ENCODE measurements around the gene IZUMO1. TPM values are rescaled to one million over a fixed set of nuclear protein-coding genes. Genes with fewer than 3 reads are reported as not detected.
"Not testable (repeated sequence)": the region's sequence is repeated elsewhere in the genome, so short reads cannot be mapped to it uniquely, and the experiment has no call there.

The IZUMO1 gene
- 0.17 and 0.28 TPM in 2 replicates for total RNA-seq

- DNase-seq = peak; percentile 93
Measured at GRCh38 chr19:48746738-48747575, at the start of gene IZUMO1. IZUMO1 (minus strand) TSS chr19:48746909; CDS start chr19:48745859, 1,050 bp downstream.

GRCh38 chr19:48795685-48796070 is 49.0 kb upstream of the IZUMO1 start:
- no peak for DNase-seq

GRCh38 chr19:48795055-48795684 is 48.5 kb upstream of the IZUMO1 start:
- peak; percentile 96 for DNase-seq

GRCh38 chr19:48794291-48794690 is 47.6 kb upstream of the IZUMO1 start:
- no peak for DNase-seq

- no peak for DNase-seq
Measured at GRCh38 chr19:48793271-48793670, 46.6 kb upstream of the IZUMO1 start.

- not testable (repeated sequence) for DNase-seq
Measured at GRCh38 chr19:48787331-48787730, 40.6 kb upstream of the IZUMO1 start.

GRCh38 chr19:48786422-48786821 is 39.7 kb upstream of the IZUMO1 start:
- not testable (repeated sequence) for DNase-seq

GRCh38 chr19:48784527-48784926 is 37.8 kb upstream of the IZUMO1 start:
- peak; percentile 38 for DNase-seq

GRCh38 chr19:48780631-48781391 is 34.1 kb upstream of the IZUMO1 start:
- peak; percentile 67 for DNase-seq

GRCh38 chr19:48779636-48780035 is 32.9 kb upstream of the IZUMO1 start:
- DNase-seq = no peak

- no peak for DNase-seq
Measured at GRCh38 chr19:48777720-48778119, 31.0 kb upstream of the IZUMO1 start.

GRCh38 chr19:48777139-48777538 is 30.4 kb upstream of the IZUMO1 start:
- DNase-seq = no peak

- peak; percentile 32 for DNase-seq
Measured at GRCh38 chr19:48772503-48772953, 25.8 kb upstream of the IZUMO1 start.

- no peak for DNase-seq
Measured at GRCh38 chr19:48770734-48771472, 24.2 kb upstream of the IZUMO1 start.

GRCh38 chr19:48770266-48770665 is 23.6 kb upstream of the IZUMO1 start:
- no peak for DNase-seq

GRCh38 chr19:48768994-48769713 is 22.4 kb upstream of the IZUMO1 start:
- DNase-seq = no peak

- not testable (repeated sequence) for DNase-seq
Measured at GRCh38 chr19:48768171-48768753, 21.6 kb upstream of the IZUMO1 start.

GRCh38 chr19:48765816-48766215 is 19.1 kb upstream of the IZUMO1 start:
- DNase-seq = not testable (repeated sequence)

- DNase-seq = peak; percentile 71
Measured at GRCh38 chr19:48760504-48761205, 13.9 kb upstream of the IZUMO1 start.

GRCh38 chr19:48757741-48758144 is 11.0 kb upstream of the IZUMO1 start:
- DNase-seq = no peak
